GM19035 (cell line): ENCODE data around the gene EDDM13.
"Not testable (repeated sequence)": the region's sequence is repeated elsewhere in the genome, so short reads cannot be mapped to it uniquely, and the experiment has no call there.

Source experiments
- ATAC-seq: cut with Tn5 transposase; IDR thresholded peaks from one replicate; pipeline ENCODE4 v1.9.1; 2021; ENCODE audit not compliant: unreplicated experiment

The EDDM13 gene

DNA sequence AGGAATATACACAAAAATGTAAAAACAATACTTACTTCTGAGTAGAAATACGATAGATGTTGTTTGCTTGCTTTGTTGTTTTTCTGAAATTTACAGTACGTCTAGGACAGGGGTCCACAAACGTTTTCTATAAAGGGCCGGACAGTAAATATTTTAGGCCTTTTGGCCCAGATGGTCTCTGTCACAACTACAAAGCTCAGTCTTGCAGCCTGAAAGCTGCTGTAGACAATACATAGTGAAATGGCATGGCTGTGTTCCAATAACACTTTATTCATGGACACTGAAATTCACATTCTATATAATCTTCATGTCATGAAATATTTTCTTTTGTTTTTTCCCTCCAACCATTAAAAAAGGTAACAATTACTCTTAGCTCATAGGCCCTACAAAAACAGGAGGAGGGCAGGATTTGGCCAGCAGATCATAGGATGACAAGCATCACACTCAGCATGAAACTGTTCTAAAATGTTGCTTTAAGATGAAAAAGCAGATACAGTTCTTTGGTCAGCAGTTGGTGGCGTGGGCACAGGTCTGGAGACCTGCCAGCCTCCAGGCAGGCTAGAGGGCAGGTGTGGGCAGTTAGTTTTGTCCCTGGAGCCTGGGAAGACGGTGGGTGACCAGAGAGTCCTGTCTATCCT is at the start of gene EDDM13:
TSS of gene EDDM13 (plus strand) at position 588 of the 638 bp plus-strand sequence. CDS start 87 bp downstream, outside the sequence.
- ATAC-seq, result no peak

DNA sequence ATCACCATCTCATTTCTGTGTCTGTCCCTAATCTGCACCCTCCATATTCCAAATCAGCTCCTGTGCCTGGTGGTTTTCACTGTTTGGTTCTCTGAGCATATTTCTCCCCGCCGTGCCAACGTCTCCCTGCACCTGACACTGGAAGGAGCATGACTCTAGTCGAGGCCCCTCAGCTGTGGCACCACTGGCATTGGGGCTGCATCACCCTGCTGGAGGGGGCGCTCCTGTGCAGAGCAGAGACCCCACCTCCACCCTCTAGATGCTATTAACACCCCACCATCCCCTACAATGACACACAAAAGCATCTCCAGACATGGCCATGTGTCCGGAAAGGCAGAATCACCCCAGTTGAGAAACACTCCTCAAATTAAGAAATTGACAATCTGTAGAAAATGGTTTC is 49.6 kb upstream of the EDDM13 start:
- ATAC-seq, result no peak

DNA sequence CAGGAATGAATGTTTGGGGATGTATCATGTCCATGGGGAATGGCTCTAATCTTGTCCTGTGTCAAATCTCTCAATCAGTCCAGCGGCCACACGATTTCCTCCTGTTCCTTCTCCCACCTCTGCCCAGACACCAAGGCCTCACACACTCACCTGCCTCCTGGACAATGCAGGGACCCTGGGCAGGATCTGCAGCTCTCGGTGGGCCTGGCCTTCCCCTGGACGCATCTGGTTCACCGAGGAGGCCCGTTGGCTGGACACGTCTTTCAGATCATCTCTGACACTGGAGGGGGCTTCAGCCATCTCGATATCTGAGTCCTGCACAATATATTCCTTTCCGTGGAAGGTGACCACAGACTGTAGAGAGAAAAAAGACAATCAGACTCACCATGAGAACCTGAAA is 49.1 kb upstream of the EDDM13 start:
- no peak for ATAC-seq

DNA sequence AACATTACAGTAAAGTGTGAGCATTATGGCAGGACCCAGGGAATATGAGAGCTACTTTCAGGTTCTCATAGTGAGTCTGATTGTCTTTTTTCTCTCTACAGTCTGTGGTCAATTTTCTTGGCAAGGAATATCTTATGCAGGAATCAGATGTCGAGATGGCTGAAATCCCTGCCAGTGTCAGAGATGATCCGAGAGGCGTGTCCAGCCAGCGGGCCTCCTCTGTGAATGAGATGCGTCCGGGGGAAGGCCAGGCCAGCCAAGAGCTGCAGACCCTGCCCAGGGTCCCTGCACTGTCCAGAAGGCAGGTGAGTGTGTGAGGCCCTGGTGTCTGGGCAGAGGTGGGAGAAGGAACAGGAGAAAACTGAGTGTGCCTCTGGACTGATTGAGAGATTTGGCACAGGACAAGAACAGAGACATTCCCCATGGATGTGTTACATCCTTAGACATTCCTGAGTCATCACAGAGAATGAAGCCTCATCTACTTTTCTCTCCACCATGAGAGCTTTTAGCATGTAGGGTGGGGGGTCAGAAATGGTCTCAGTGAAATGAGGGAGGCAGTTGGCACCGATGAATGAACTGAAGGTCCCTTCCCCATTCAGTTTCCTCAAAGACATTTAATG is 27.3 kb upstream of the EDDM13 start:
- no peak for ATAC-seq

- ATAC-seq, result not testable (repeated sequence)
Observed at GRCh38 chr19:56245764-56246163, 26.8 kb upstream of the EDDM13 start.

DNA sequence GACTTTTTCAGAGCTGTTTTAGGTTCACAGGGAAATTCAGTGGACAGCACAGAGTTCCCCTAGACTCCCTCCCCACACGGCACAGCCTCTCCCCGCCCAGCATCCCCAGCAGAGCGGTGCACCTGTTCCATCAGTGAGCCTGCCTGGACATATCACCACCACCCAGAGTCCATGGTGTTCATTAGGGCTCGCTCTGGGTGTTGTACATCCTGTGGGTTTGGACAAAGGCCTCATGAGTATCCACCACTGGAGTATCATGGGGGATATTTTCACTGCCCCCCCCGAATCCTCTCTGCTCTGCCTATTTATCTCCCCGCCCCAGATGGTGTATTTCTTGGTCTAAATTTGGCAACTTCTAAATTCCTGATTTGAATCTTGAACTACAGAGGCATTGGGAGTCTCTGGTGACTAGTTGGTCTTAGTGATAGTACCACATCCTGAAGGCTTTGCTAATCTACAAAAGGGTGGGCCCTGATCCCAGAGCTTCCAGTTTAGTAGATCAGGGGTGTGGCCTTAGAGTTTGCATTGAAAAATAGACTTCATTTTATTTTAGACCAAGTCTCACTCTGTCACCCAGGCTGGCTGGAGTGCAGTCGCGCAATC is 23.7 kb upstream of the EDDM13 start:
- ATAC-seq, result not testable (repeated sequence)

DNA sequence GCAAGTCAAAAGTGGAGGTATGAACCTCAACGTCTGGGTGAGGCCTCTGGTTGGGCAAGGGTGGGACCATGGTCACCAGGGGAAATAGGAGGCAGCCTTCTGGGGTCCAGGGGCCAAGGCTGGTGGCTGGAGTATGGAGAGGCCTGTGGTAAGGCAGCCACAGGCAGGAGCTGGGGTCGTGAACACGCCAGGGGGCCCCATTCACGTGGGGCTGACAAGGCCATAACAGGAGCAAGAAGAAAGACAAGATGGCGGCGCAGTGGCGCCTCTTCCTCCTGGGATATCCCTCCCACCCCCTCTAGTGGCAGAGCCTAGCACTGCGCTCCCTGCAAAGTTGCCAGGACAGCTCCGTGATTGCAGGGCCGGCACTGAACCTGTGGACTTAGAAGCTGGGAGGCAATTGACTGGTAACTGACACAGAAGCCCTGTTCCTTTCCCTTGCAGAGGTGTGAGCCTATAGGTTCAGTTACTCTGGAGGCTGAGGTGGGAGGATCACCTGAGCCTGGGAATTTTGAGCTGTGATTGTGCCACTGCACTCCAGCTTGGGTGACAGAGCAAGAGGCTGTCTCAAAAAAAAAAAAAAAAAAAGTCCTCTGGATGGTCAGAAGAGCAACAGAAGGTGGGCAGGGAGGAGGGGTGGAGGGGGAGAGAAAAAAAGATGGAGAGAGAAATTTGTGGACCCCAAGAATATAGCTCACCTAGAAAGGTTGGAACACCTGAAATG is 19.7 kb upstream of the EDDM13 start:
- no peak for ATAC-seq

DNA sequence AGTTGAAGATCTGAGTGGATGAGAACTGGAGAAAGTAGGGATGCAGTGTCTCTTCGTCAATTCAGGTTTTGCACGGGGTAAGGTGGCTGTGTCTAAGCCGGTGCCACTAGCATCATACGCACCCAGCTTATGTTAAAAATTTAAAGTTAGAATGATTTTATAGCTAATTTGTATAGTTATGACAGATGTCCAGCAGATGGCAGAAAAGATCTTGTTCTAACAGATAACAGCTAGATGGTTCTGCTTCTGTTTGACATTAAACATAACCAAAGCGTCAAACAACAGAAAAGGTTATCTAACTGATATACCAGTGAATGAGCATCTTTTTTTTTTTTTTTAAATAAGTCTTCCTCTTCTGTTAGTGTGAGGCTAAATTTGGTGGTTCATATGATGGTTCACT is 18.8 kb upstream of the EDDM13 start:
- ATAC-seq, result no peak

GRCh38 chr19:56258272-56258671 is 14.3 kb upstream of the EDDM13 start:
- no peak for ATAC-seq

- ATAC-seq, result no peak
Observed at GRCh38 chr19:56261145-56261544, 11.4 kb upstream of the EDDM13 start.

DNA sequence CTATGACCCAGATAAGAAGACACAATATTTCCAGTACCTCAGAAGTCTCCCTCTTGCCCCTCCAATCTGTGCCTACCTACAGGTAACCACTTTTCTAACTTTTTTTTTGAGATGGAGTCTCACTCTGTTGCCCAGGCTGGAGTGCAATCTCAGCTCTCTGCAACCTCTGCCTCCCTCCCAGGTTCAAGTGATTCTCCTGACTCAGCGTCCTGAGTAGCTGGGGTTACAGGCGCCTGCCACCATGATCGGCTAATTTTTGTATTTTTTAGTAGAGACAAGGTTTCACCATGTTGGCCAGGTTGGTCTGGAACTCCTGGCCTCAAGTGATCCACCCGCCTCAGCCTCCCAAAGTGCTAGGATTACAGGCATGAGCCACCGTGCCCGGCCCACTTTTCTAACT is 10.6 kb upstream of the EDDM13 start:
- not testable (repeated sequence) for ATAC-seq

GRCh38 chr19:56263319-56263718 is 9.2 kb upstream of the EDDM13 start:
- no peak for ATAC-seq

DNA sequence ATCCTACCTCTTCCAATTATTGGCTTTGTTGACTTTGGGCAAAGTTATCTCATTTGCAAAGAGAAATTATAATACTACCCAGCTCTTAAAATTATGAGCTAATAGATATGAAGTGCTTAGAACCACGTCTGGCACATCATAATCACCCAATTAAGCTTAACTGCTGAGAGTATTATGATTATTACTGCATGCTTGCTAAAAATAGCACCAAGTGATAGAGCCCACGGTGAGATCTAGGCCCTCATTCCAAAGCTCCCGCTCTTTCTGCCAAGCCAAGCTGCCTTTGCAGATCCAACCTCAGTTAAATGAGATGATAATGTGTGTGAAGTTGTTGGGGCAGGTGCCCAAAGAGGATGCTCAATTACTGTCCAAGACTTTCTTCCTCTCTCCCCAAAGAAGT is 6.5 kb upstream of the EDDM13 start:
- ATAC-seq, result no peak

- no peak for ATAC-seq
Observed at GRCh38 chr19:56269348-56269747, 3.2 kb upstream of the EDDM13 start.

DNA sequence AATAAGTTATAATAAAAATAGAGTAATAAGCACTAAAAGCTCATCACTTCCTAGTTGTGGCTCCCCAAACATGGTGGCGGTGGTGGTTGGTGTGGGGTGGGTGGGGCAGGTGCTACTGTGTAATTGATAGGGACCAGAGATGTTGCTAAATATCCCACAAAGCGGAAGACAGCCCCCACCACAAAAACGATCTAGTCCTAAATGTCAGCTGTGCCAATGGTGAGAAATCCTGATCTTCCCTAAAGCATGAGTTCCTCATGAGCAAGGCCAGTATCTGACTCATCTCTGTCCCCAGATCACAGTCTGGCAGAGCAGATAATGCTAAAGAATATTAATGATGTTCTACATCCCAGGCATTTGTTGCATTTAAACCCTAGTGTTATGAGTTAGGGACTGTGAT is 1.9 kb upstream of the EDDM13 start:
- no peak for ATAC-seq

- no peak for ATAC-seq
Observed at GRCh38 chr19:56271151-56271550, 1.4 kb upstream of the EDDM13 start.

GRCh38 chr19:56273563-56274117 is 1.1 kb downstream of the EDDM13 start:
- no peak for ATAC-seq

GRCh38 chr19:56282809-56283208 is 10.3 kb downstream of the EDDM13 start:
- no peak for ATAC-seq

DNA sequence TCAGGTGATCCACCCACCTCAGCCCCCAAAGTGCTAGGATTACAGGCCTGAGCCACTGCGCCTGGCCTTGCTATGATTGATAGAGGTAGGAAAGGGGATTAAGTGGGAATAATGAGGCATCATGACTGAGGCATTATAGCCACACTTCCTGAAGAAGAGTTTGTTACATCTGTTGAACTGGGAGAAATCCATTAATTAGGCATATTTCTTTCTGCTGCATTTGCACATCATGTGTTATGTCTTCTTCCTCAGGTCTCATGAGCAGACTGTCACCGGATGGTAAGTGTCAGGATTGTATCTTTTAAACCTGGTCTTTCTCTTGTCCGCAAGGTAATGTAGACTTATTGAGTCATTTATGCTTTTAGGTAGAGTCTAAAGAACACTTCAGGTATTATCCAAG is 12.2 kb downstream of the EDDM13 start:
- no peak for ATAC-seq

DNA sequence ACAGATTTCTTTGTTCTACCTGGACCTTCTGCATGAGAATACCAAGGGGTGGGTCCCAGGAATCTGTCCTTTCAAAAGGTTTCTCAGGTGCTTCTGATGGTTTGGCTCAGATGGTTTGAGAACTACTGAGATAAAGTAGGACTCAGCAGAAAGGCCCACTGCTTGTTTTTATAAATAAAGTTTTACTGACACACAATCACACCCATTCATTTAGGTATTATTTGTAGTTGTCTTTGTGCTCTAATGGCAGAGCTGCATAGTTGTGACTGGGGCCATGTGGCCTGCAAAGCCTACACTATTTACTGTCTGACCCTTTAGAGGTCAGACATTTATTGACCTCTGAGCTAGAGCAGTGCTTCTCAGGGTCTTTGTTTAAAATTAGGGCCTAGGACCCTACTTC is 17.6 kb downstream of the EDDM13 start:
- ATAC-seq, result no peak

DNA sequence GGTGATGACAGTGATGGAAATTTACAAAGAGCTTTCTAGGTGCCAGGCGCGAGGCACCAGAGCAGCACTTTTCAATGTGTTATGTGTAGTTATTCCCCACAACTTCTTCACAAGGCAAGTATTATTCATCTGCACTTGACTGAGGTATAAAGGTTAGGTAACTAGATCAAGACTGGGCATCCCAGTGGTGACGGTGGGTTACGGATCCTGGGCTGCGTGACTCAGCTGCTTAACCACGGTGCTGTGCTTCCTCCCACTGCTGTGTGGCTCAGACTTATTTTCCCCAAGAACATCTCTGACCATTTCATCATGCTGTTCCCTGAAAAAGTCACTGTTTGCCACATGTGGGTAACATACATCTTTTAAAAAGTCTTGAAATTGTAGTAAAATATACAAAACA is 19.3 kb downstream of the EDDM13 start:
- ATAC-seq, result no peak

GRCh38 chr19:56294549-56294948 is 22.0 kb downstream of the EDDM13 start:
- ATAC-seq, result no peak
